Measurements from ENCODE around the gene IPMK.
A peak's percentile ranks its signal among the peaks of the same experiment; 100 is the strongest.

IPMK gene

GRCh38 chr10:58267713-58268453 lies at the start of gene IPMK:
Gene IPMK (minus strand): TSS chr10:58267894. CDS start chr10:58267611, 283 bp downstream.
- Mint-ChIP-seq H3K9me3 (no peaks in the 10 kb centered on the region), H3K36me3 (peaks cover 32% of the 10 kb centered on the region), H3K4me1 (peaks cover 27% of the 10 kb centered on the region), H3K4me3 (peak within 1 kb of the TSS; percentile 98), H3K27ac (peak within 1 kb of the TSS; percentile 96)
- DNase-seq (ENCODE audit: low spot score in 2 of 2): peak; percentile 93 to 97
- ATAC-seq: peak; percentile 82

GRCh38 chr10:58316874-58317273 lies 49.2 kb upstream of the IPMK start:
- DNase-seq (ENCODE audit: low spot score in 2 of 2) (no peak), ATAC-seq (no peak)
- H3K36me3 Mint-ChIP-seq: no peaks in the 10 kb centered on the region
- H3K27ac Mint-ChIP-seq: no peak overlapping the region
- no peaks in the 10 kb centered on the region for H3K4me1 Mint-ChIP-seq
- no peak overlapping the region for H3K4me3 Mint-ChIP-seq
- no peaks in the 10 kb centered on the region for H3K9me3 Mint-ChIP-seq

DNA sequence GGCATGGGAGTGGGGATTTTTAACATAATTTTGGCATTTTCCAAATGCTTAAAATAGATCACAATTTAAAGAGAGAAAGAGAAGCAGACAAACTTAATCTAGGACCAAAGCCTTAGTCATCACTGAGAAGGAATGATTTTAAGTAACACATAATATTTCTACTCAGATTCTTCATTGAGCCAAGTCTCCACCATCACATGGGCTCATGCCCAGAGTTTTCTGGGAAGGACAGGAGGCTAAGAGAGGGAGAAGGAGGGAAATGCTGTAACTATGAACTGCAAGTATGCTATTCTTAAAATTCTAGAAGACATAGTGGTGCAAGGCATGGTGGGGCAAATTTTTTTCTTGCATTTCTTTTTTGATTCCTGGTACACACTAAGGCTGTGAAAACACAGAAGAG lies 43.3 kb upstream of the IPMK start:
- Mint-ChIP-seq H3K27ac (no peak overlapping the region), H3K4me1 (no peaks in the 10 kb centered on the region), H3K9me3 (no peaks in the 10 kb centered on the region), H3K36me3 (no peaks in the 10 kb centered on the region), H3K4me3 (no peak overlapping the region)
- ATAC-seq: no peak
- no peak for DNase-seq (ENCODE audit: low spot score in 2 of 2)

GRCh38 chr10:58307676-58308075 lies 40.0 kb upstream of the IPMK start:
- no peaks in the 10 kb centered on the region for H3K36me3 Mint-ChIP-seq
- no peak for DNase-seq (ENCODE audit: low spot score in 2 of 2)
- H3K4me1 Mint-ChIP-seq: no peaks in the 10 kb centered on the region
- H3K4me3 Mint-ChIP-seq: no peak overlapping the region
- ATAC-seq: no peak
- H3K9me3 Mint-ChIP-seq: no peaks in the 10 kb centered on the region
- H3K27ac Mint-ChIP-seq: no peak overlapping the region

DNA sequence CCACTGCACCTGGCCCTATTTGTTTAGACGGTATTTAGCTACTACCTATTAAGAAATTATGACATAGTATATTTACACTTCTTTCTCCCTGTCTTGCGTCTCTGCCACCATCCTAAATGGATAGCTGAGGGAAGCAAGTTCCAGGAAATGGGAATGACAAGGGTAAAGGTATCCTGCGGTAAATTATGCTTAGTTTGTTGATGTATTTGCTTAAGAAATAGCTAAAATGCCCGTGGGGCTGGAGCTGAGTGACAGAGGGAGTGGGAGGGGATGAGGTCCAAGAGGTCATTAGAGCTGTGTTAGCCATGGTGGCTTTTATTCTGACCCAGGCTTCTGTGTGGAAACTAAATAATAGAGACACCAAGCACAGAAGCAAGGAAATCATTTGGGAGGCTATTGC lies 38.1 kb upstream of the IPMK start:
- Mint-ChIP-seq H3K27ac (no peak overlapping the region), H3K9me3 (no peaks in the 10 kb centered on the region), H3K4me3 (no peak overlapping the region), H3K4me1 (no peaks in the 10 kb centered on the region), H3K36me3 (no peaks in the 10 kb centered on the region)
- DNase-seq (ENCODE audit: low spot score in 2 of 2): no peak
- ATAC-seq: no peak

GRCh38 chr10:58304099-58304633 lies 36.5 kb upstream of the IPMK start:
- no peaks in the 10 kb centered on the region for H3K4me1 Mint-ChIP-seq
- H3K36me3 Mint-ChIP-seq: no peaks in the 10 kb centered on the region
- no peaks in the 10 kb centered on the region for H3K9me3 Mint-ChIP-seq
- H3K27ac Mint-ChIP-seq: no peak overlapping the region
- H3K4me3 Mint-ChIP-seq: no peak overlapping the region
- DNase-seq (ENCODE audit: low spot score in 2 of 2): no peak
- no peak for ATAC-seq

DNA sequence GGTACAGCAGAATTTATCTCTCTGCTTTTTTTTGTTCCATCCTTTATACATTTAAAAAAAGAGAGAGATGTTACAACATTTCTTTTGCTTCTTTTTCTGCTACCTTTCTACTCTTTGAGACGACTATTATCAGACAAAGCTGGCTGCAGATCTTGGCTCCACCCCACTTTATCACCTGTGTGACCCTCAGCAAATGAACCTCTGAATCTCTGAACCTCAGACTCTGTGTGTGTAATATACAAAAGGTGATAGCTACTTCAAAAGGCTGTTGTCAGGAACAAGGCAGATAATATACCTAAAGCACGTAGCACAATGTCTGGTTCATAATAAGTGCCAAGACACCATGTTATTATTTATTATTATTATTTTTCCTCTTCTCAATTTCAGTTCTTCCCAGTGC lies 34.6 kb upstream of the IPMK start:
- Mint-ChIP-seq H3K27ac (no peak overlapping the region), H3K4me3 (no peak overlapping the region), H3K4me1 (no peaks in the 10 kb centered on the region), H3K36me3 (no peaks in the 10 kb centered on the region), H3K9me3 (no peaks in the 10 kb centered on the region)
- ATAC-seq (no peak), DNase-seq (ENCODE audit: low spot score in 2 of 2) (no peak)

- Mint-ChIP-seq H3K4me1 (no peaks in the 10 kb centered on the region), H3K4me3 (no peak overlapping the region), H3K9me3 (no peaks in the 10 kb centered on the region), H3K27ac (no peak overlapping the region), H3K36me3 (no peaks in the 10 kb centered on the region)
- ATAC-seq (no peak), DNase-seq (ENCODE audit: low spot score in 2 of 2) (no peak)
Observed at GRCh38 chr10:58300676-58301075, 33.0 kb upstream of the IPMK start.

- no peak overlapping the region for H3K4me3 Mint-ChIP-seq
Observed at GRCh38 chr10:58299580-58299979, 31.9 kb upstream of the IPMK start.

GRCh38 chr10:58293989-58294388 lies 26.3 kb upstream of the IPMK start:
- no peak for DNase-seq (ENCODE audit: low spot score in 2 of 2)
- no peak overlapping the region for H3K4me3 Mint-ChIP-seq
- no peak for ATAC-seq
- no peaks in the 10 kb centered on the region for H3K36me3 Mint-ChIP-seq
- no peak overlapping the region for H3K27ac Mint-ChIP-seq
- H3K9me3 Mint-ChIP-seq: no peaks in the 10 kb centered on the region
- no peaks in the 10 kb centered on the region for H3K4me1 Mint-ChIP-seq

More at GRCh38 chr10:58299580-58299979, 31.9 kb upstream of the IPMK start:
- ATAC-seq: peak; percentile 75
- H3K4me1 Mint-ChIP-seq: no peaks in the 10 kb centered on the region
- no peaks in the 10 kb centered on the region for H3K9me3 Mint-ChIP-seq
- DNase-seq (ENCODE audit: low spot score in 2 of 2): peak; percentile 20 to 60
- H3K36me3 Mint-ChIP-seq: no peaks in the 10 kb centered on the region
- H3K27ac Mint-ChIP-seq: no peak overlapping the region

GRCh38 chr10:58291538-58292174 lies 24.0 kb upstream of the IPMK start:
- DNase-seq (ENCODE audit: low spot score in 2 of 2) (no peak), ATAC-seq (peak; percentile 56)
- Mint-ChIP-seq H3K36me3 (no peaks in the 10 kb centered on the region), H3K9me3 (no peaks in the 10 kb centered on the region), H3K4me1 (no peaks in the 10 kb centered on the region), H3K27ac (no peak overlapping the region), H3K4me3 (no peak overlapping the region)

GRCh38 chr10:58282615-58283014 lies 14.9 kb upstream of the IPMK start:
- no peak for DNase-seq (ENCODE audit: low spot score in 2 of 2)
- Mint-ChIP-seq H3K4me3 (peak overlapping the region; percentile 27), H3K4me1 (peaks cover 20% of the 10 kb centered on the region), H3K27ac (peak overlapping the region; percentile 29), H3K36me3 (peaks cover 23% of the 10 kb centered on the region), H3K9me3 (no peaks in the 10 kb centered on the region)
- peak; percentile 97 for ATAC-seq

DNA sequence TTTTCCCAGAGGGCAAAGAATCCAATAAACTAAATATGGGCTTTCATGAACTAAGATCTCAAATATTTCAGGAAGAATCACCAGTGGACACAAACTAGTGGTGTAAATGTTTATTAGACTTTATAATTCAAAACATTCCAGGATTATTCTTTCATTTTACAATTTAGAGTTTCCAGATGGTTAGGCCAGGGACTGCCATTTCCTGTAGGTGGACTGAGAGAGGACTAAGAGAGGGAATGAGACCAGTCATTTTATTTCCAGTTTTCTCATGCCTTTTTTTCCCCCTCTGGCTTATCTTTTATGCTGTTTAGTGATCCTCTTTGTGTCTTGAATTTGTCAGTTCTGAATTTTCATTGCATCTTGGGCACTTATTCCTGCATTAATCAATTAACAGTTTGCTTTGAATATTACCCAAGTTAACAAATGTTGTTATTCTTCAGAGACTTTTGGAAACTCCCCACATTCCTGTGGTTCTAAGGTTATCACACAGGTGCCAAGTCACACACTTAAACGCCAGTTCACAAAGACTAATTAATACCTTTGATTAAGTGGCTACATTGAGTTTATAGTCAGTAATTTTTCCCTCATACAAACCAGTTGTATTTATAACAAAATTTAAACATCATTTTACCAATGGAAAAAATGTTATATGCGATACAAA lies 13.5 kb upstream of the IPMK start:
- H3K36me3 Mint-ChIP-seq: peaks cover 32% of the 10 kb centered on the region
- DNase-seq (ENCODE audit: low spot score in 2 of 2): no peak
- peaks cover 20% of the 10 kb centered on the region for H3K4me1 Mint-ChIP-seq

GRCh38 chr10:58280477-58280876 lies 12.8 kb upstream of the IPMK start:
- no peak for ATAC-seq
- peaks cover 20% of the 10 kb centered on the region for H3K4me1 Mint-ChIP-seq
- H3K36me3 Mint-ChIP-seq: peaks cover 32% of the 10 kb centered on the region
- H3K4me3 Mint-ChIP-seq: no peak overlapping the region
- H3K9me3 Mint-ChIP-seq: no peaks in the 10 kb centered on the region
- no peak for DNase-seq (ENCODE audit: low spot score in 2 of 2)
- H3K27ac Mint-ChIP-seq: no peak overlapping the region

More for the DNA sequence above, 13.5 kb upstream of the IPMK start:
- H3K27ac Mint-ChIP-seq: no peak overlapping the region
- H3K4me3 Mint-ChIP-seq: no peak overlapping the region
- ATAC-seq: no peak
- no peaks in the 10 kb centered on the region for H3K9me3 Mint-ChIP-seq

DNA sequence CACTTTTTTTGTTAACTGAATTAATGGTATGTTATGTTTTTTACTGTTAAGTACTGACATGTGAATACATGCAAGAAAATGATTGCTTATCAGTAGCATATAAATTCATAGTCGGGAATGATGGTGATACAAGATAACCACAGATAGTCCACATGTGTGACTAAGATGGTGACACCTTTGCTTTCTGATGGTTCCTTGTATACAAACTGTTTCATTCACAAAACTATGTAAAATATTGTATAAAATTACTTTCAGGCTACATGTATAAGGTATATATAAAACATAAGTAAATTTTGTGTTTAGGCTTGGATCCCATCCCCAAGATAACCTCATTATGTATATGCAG lies 11.2 kb upstream of the IPMK start:
- ATAC-seq: no peak
- H3K27ac Mint-ChIP-seq: no peak overlapping the region
- no peak for DNase-seq (ENCODE audit: low spot score in 2 of 2)
- H3K9me3 Mint-ChIP-seq: no peaks in the 10 kb centered on the region
- peaks cover 32% of the 10 kb centered on the region for H3K36me3 Mint-ChIP-seq
- H3K4me1 Mint-ChIP-seq: peaks cover 20% of the 10 kb centered on the region
- no peak overlapping the region for H3K4me3 Mint-ChIP-seq

All from stimulated activated effector memory CD8-positive, alpha-beta T cell treated with anti-CD3 and anti-CD28 coated beads, Interleukin-12 subunit alpha, Interleukin-12 subunit beta, amount 100 ng/mL, for 72 hours (primary cell).